WTC11 (cell line): ENCODE data around the gene VARS2. TPM values are rescaled to one million over a fixed set of nuclear protein-coding genes. Genes with fewer than 3 reads are reported as not detected.

Source experiments
- ATAC-seq: fragments of 200-7000 bp; cut with Tn5 transposase; 2 replicates; pipeline ENCODE4 v1.10.0; 2021; ENCODE audit warnings: mild to moderate bottlenecking, moderate library complexity
- CTCF ChIA-PET: fragments of 300-600 bp; sonication (Branson Sonifier 250); formaldehyde crosslinking; loops from one replicate; lab custom pipeline; 2021; ENCODE audit warnings: antibody characterized with exemption; lab: Charles Lee
- POLR2A ChIA-PET: fragments of 350-600 bp; sonication (Branson Sonifier 250); formaldehyde crosslinking; loops from one replicate; lab custom pipeline; 2021; ENCODE audit warnings: antibody characterized with exemption; lab: Charles Lee
- DNase-seq: peaks from one replicate; pipeline ENCODE4 v3.0.0; 2021; ENCODE audit warnings: low spot score
- H3K27ac Mint-ChIP-seq: 2 replicates; pipeline ENCODE4 v1.8.0; 2021; ENCODE audit warnings: mixed read lengths
- H3K27me3 Mint-ChIP-seq: 2 replicates; pipeline ENCODE4 v1.8.0; 2021; ENCODE audit warnings: low read depth, mild to moderate bottlenecking, moderate library complexity, mixed read lengths
- H3K36me3 Mint-ChIP-seq: 2 replicates; pipeline ENCODE4 v1.8.0; 2021; ENCODE audit warnings: mixed read lengths
- H3K4me1 Mint-ChIP-seq: 2 replicates; pipeline ENCODE4 v1.8.0; 2022; ENCODE audit warnings: mixed read lengths
- H3K4me3 Mint-ChIP-seq: 2 replicates; pipeline ENCODE4 v1.8.0; 2021; ENCODE audit warnings: mild to moderate bottlenecking, moderate library complexity, mixed read lengths
- H3K9me3 Mint-ChIP-seq: 2 replicates; pipeline ENCODE4 v1.8.0; 2021; ENCODE audit warnings: mixed read lengths
- ATF2 ChIP-seq: sonication (generic); formaldehyde crosslinking; IDR thresholded peaks from 2 replicates; pipeline ENCODE4 v1.8.1; 2022; ENCODE audit warnings: low read depth, missing genetic modification reagents, borderline replicate concordance
- CREM ChIP-seq: sonication (generic); formaldehyde crosslinking; IDR thresholded peaks from 2 replicates; pipeline ENCODE4 v1.8.1; 2022; ENCODE audit warnings: mild to moderate bottlenecking, missing genetic modification reagents, moderate library complexity
- FOXJ3 ChIP-seq: sonication (generic); formaldehyde crosslinking; IDR thresholded peaks from 2 replicates; pipeline ENCODE4 v1.9.0; 2021; ENCODE audit warnings: missing genetic modification reagents, mild to moderate bottlenecking, borderline replicate concordance
- FOXK1 ChIP-seq: sonication (generic); formaldehyde crosslinking; IDR thresholded peaks from 2 replicates; pipeline ENCODE4 v1.8.0; 2022; ENCODE audit warnings: mild to moderate bottlenecking, moderate library complexity, missing genetic modification reagents
- GRHL2 ChIP-seq: fragments of 250-450 bp; sonication (Bioruptor Pico); IDR thresholded peaks from 2 replicates; pipeline ENCODE4 v1.8.0; 2022; ENCODE audit warnings: mild to moderate bottlenecking, moderate library complexity; ENCODE audit not compliant: insufficient replicate concordance, severe bottlenecking
- IRF2 ChIP-seq: sonication (generic); formaldehyde crosslinking; IDR thresholded peaks from 2 replicates; pipeline ENCODE4 v1.8.0; 2022; ENCODE audit warnings: low read depth, missing genetic modification reagents, borderline replicate concordance
- MLX ChIP-seq: sonication (generic); formaldehyde crosslinking; IDR thresholded peaks from 2 replicates; pipeline ENCODE4 v1.8.1; 2023; ENCODE audit warnings: mild to moderate bottlenecking, missing genetic modification reagents, moderate library complexity
- PREB ChIP-seq: sonication (generic); formaldehyde crosslinking; IDR thresholded peaks from 2 replicates; pipeline ENCODE4 v1.8.1; 2022; ENCODE audit warnings: mild to moderate bottlenecking, missing genetic modification reagents, moderate library complexity, borderline replicate concordance
- PRRX2 ChIP-seq: fragments of 250-450 bp; sonication (Bioruptor Pico); IDR thresholded peaks from 2 replicates; pipeline ENCODE4 v1.8.0; 2021; ENCODE audit warnings: mild to moderate bottlenecking
- SMAD3 ChIP-seq: sonication (generic); formaldehyde crosslinking; IDR thresholded peaks from 2 replicates; pipeline ENCODE4 v1.8.0; 2022; ENCODE audit warnings: missing genetic modification reagents, mild to moderate bottlenecking, borderline replicate concordance
- SOX15 ChIP-seq: fragments of 250-450 bp; sonication (Bioruptor Pico); IDR thresholded peaks from 2 replicates; pipeline ENCODE4 v1.9.0; 2021; ENCODE audit warnings: mild to moderate bottlenecking
- TP53 ChIP-seq: sonication (generic); formaldehyde crosslinking; IDR thresholded peaks from 2 replicates; pipeline ENCODE4 v1.8.1; 2023; ENCODE audit warnings: mild to moderate bottlenecking, missing genetic modification reagents
- ZNF416 ChIP-seq: fragments of 250-450 bp; sonication (Bioruptor Pico); IDR thresholded peaks from 2 replicates; pipeline ENCODE4 v1.9.0; 2021; ENCODE audit warnings: mild to moderate bottlenecking, inconsistent platforms
- ZNF671 ChIP-seq: fragments of 250-450 bp; sonication (Bioruptor Pico); IDR thresholded peaks from 2 replicates; pipeline ENCODE4 v1.8.0; 2021; ENCODE audit warnings: mild to moderate bottlenecking
- total RNA-seq: library from RNA; stranded (reverse); gene quantifications from 3 replicates; pipeline ENCODE4 v1.2.3, GENCODE V29; 2021
- TF ChIP-seq, protein P1 (sequence below): fragments of 250-450 bp; sonication (Bioruptor Pico); IDR thresholded peaks from 2 replicates; pipeline ENCODE4 v2.1.2; 2022; ENCODE audit warnings: mild to moderate bottlenecking, moderate library complexity
- TF ChIP-seq, protein P2 (sequence below): fragments of 250-450 bp; sonication (Bioruptor Pico); IDR thresholded peaks from 2 replicates; pipeline ENCODE4 v1.8.0; 2021; ENCODE audit warnings: mild to moderate bottlenecking
- TF ChIP-seq, protein P3 (sequence below): sonication (generic); formaldehyde crosslinking; IDR thresholded peaks from 2 replicates; pipeline ENCODE4 v1.8.0; 2023; ENCODE audit warnings: mild to moderate bottlenecking, missing genetic modification reagents
- TF ChIP-seq, protein P4 (sequence below): sonication (generic); formaldehyde crosslinking; IDR thresholded peaks from 2 replicates; pipeline ENCODE4 v1.8.1; 2023; ENCODE audit warnings: mild to moderate bottlenecking, missing genetic modification reagents, borderline replicate concordance
- TF ChIP-seq, protein P5 (sequence below): sonication (generic); formaldehyde crosslinking; IDR thresholded peaks from 2 replicates; pipeline ENCODE4 v1.8.1; 2023; ENCODE audit warnings: mild to moderate bottlenecking, missing genetic modification reagents, moderate library complexity
- TF ChIP-seq, protein P6 (sequence below): sonication (generic); formaldehyde crosslinking; IDR thresholded peaks from 2 replicates; pipeline ENCODE4 v1.8.1; 2022; ENCODE audit warnings: mild to moderate bottlenecking, moderate library complexity, missing genetic modification reagents

Gene VARS2
- total RNA-seq, 1 experiment from 2014 or later = 65.6 TPM

DNA sequence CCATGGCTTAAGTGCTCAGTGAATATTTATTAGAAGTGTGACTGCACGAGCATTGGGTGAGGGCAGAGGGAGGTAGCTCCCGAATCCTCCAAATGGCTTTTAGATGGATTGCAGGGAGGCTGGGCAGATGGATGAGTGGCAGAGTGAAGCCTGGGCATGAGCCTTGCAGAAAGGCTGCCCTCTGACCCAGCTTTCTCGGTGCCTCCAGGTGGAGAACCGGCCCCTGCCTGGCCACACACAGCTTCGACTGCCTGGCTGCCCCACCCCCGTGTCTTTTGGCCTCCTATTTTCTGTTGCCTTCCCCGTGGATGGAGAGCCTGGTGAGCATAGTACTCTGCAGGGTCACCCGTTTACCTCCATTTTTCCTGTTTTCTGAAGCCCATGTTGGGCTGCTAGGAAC lies 3.4 kb downstream of the VARS2 start:
- peaks cover 22% of the 10 kb centered on the region for H3K4me1 Mint-ChIP-seq
- H3K4me3 Mint-ChIP-seq = no peak overlapping the region
- DNase-seq (no peak), ATAC-seq (no peak)
- no peaks in the 10 kb centered on the region for H3K27me3 Mint-ChIP-seq
- POLR2A ChIA-PET = interaction anchor here (0.7 kb wide), 1 partner anchor 33 kb away, joined by 3 read pairs; no protein-coding TSS in a partner anchor
- CTCF ChIA-PET = interaction anchor here (1.1 to 6.4 kb wide), 6 partner anchors 95 to 170 kb away, joined by 3 to 124 read pairs (median 4); no protein-coding TSS in a partner anchor
- TF ChIP-seq SMAD3 (no peak), IRF2 (CRISPR knock-in tag) (no peak), FOXK1 (no peak), PREB (CRISPR knock-in tag) (no peak), ATF2 (CRISPR knock-in tag) (no peak), MLX (CRISPR knock-in tag) (no peak), TP53 (CRISPR knock-in tag) (no peak), GRHL2 (CRISPR knock-in tag) (no peak), ZNF671 (CRISPR knock-in tag) (no peak), ZNF416 (CRISPR knock-in tag) (no peak), CREM (no peak), PRRX2 (CRISPR knock-in tag) (no peak), SOX15 (no peak), FOXJ3 (CRISPR knock-in tag) (no peak)
- TF ChIP-seq, protein P1, sequence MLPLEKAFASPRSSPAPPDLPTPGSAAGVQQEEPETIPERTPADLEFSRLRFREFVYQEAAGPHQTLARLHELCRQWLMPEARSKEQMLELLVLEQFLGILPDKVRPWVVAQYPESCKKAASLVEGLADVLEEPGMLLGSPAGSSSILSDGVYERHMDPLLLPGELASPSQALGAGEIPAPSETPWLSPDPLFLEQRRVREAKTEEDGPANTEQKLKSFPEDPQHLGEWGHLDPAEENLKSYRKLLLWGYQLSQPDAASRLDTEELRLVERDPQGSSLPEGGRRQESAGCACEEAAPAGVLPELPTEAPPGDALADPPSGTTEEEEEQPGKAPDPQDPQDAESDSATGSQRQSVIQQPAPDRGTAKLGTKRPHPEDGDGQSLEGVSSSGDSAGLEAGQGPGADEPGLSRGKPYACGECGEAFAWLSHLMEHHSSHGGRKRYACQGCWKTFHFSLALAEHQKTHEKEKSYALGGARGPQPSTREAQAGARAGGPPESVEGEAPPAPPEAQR (CRISPR knock-in tag) = no peak
- TF ChIP-seq, protein P2, sequence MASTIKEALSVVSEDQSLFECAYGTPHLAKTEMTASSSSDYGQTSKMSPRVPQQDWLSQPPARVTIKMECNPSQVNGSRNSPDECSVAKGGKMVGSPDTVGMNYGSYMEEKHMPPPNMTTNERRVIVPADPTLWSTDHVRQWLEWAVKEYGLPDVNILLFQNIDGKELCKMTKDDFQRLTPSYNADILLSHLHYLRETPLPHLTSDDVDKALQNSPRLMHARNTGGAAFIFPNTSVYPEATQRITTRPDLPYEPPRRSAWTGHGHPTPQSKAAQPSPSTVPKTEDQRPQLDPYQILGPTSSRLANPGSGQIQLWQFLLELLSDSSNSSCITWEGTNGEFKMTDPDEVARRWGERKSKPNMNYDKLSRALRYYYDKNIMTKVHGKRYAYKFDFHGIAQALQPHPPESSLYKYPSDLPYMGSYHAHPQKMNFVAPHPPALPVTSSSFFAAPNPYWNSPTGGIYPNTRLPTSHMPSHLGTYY = no peak
- TF ChIP-seq, protein P3, sequence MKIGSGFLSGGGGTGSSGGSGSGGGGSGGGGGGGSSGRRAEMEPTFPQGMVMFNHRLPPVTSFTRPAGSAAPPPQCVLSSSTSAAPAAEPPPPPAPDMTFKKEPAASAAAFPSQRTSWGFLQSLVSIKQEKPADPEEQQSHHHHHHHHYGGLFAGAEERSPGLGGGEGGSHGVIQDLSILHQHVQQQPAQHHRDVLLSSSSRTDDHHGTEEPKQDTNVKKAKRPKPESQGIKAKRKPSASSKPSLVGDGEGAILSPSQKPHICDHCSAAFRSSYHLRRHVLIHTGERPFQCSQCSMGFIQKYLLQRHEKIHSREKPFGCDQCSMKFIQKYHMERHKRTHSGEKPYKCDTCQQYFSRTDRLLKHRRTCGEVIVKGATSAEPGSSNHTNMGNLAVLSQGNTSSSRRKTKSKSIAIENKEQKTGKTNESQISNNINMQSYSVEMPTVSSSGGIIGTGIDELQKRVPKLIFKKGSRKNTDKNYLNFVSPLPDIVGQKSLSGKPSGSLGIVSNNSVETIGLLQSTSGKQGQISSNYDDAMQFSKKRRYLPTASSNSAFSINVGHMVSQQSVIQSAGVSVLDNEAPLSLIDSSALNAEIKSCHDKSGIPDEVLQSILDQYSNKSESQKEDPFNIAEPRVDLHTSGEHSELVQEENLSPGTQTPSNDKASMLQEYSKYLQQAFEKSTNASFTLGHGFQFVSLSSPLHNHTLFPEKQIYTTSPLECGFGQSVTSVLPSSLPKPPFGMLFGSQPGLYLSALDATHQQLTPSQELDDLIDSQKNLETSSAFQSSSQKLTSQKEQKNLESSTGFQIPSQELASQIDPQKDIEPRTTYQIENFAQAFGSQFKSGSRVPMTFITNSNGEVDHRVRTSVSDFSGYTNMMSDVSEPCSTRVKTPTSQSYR (CRISPR knock-in tag) = no peak
- TF ChIP-seq, protein P4, sequence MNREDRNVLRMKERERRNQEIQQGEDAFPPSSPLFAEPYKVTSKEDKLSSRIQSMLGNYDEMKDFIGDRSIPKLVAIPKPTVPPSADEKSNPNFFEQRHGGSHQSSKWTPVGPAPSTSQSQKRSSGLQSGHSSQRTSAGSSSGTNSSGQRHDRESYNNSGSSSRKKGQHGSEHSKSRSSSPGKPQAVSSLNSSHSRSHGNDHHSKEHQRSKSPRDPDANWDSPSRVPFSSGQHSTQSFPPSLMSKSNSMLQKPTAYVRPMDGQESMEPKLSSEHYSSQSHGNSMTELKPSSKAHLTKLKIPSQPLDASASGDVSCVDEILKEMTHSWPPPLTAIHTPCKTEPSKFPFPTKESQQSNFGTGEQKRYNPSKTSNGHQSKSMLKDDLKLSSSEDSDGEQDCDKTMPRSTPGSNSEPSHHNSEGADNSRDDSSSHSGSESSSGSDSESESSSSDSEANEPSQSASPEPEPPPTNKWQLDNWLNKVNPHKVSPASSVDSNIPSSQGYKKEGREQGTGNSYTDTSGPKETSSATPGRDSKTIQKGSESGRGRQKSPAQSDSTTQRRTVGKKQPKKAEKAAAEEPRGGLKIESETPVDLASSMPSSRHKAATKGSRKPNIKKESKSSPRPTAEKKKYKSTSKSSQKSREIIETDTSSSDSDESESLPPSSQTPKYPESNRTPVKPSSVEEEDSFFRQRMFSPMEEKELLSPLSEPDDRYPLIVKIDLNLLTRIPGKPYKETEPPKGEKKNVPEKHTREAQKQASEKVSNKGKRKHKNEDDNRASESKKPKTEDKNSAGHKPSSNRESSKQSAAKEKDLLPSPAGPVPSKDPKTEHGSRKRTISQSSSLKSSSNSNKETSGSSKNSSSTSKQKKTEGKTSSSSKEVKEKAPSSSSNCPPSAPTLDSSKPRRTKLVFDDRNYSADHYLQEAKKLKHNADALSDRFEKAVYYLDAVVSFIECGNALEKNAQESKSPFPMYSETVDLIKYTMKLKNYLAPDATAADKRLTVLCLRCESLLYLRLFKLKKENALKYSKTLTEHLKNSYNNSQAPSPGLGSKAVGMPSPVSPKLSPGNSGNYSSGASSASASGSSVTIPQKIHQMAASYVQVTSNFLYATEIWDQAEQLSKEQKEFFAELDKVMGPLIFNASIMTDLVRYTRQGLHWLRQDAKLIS = no peak
- TF ChIP-seq, protein P5, sequence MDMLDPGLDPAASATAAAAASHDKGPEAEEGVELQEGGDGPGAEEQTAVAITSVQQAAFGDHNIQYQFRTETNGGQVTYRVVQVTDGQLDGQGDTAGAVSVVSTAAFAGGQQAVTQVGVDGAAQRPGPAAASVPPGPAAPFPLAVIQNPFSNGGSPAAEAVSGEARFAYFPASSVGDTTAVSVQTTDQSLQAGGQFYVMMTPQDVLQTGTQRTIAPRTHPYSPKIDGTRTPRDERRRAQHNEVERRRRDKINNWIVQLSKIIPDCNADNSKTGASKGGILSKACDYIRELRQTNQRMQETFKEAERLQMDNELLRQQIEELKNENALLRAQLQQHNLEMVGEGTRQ = no peak
- TF ChIP-seq, protein P6, sequence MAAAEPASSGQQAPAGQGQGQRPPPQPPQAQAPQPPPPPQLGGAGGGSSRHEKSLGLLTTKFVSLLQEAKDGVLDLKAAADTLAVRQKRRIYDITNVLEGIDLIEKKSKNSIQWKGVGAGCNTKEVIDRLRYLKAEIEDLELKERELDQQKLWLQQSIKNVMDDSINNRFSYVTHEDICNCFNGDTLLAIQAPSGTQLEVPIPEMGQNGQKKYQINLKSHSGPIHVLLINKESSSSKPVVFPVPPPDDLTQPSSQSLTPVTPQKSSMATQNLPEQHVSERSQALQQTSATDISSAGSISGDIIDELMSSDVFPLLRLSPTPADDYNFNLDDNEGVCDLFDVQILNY (CRISPR knock-in tag) = no peak
- no peaks in the 10 kb centered on the region for H3K9me3 Mint-ChIP-seq
- peaks cover 52% of the 10 kb centered on the region for H3K36me3 Mint-ChIP-seq
- no peak overlapping the region for H3K27ac Mint-ChIP-seq
